CD4-positive, alpha-beta T cell treated with Interleukin-6 for 4 hours (primary cell): ENCODE results near the gene PLEKHH3.

Experiments
- DNase-seq: peaks from one replicate; pipeline ENCODE4 v3.0.0-alpha.2; 2020; ENCODE audit warnings: mixed read lengths

Gene PLEKHH3

GRCh38 chr17:42686520-42687128 is 9.8 kb upstream of the PLEKHH3 start:
- DNase-seq: no peak

- DNase-seq: no peak
Measured at GRCh38 chr17:42685831-42686230, 9.0 kb upstream of the PLEKHH3 start.

- no peak for DNase-seq
Measured at GRCh38 chr17:42684929-42685556, 8.2 kb upstream of the PLEKHH3 start.

- DNase-seq: peak; percentile 36
Measured at GRCh38 chr17:42683407-42684034, 6.7 kb upstream of the PLEKHH3 start.

GRCh38 chr17:42682722-42683403 is 6.1 kb upstream of the PLEKHH3 start:
- DNase-seq: peak; percentile 48

GRCh38 chr17:42681976-42682721 is 5.4 kb upstream of the PLEKHH3 start, which contains the start of gene CNTNAP1:
Gene CNTNAP1 (plus strand): TSS chr17:42682531. CDS start chr17:42682830, 299 bp downstream.
- DNase-seq: peak; percentile 24

- DNase-seq: no peak
Measured at GRCh38 chr17:42680331-42680808, 3.6 kb upstream of the PLEKHH3 start.

- peak; percentile 79 for DNase-seq
Measured at GRCh38 chr17:42679492-42680330, 2.9 kb upstream of the PLEKHH3 start.

GRCh38 chr17:42678951-42679491 is 2.2 kb upstream of the PLEKHH3 start:
- peak; percentile 48 for DNase-seq

- peak; percentile 78 for DNase-seq
Measured at GRCh38 chr17:42677921-42678781, 1.4 kb upstream of the PLEKHH3 start.

- peak; percentile 98 for DNase-seq
Measured at GRCh38 chr17:42677012-42677857, 441 bp upstream of the PLEKHH3 start.

GRCh38 chr17:42675965-42676423 is 800 bp downstream of the PLEKHH3 start:
- no peak for DNase-seq

- no peak for DNase-seq
Measured at GRCh38 chr17:42675348-42675964, 1.3 kb downstream of the PLEKHH3 start.

- no peak for DNase-seq
Measured at GRCh38 chr17:42674755-42675347, 1.9 kb downstream of the PLEKHH3 start.

- DNase-seq: peak; percentile 42
Measured at GRCh38 chr17:42673885-42674754, 2.7 kb downstream of the PLEKHH3 start.

GRCh38 chr17:42673266-42673884 is 3.4 kb downstream of the PLEKHH3 start:
- no peak for DNase-seq

- no peak for DNase-seq
Measured at GRCh38 chr17:42672038-42672437, 4.8 kb downstream of the PLEKHH3 start.
